PFSK-1 (cell line): ENCODE measurements around the gene CHIT1.

Experiments
- FOXP2 ChIP-seq: optimal IDR thresholded peaks from 2 replicates; pipeline ENCODE3; 2011; ENCODE audit warnings: borderline replicate concordance, control low read depth, inconsistent platforms; ENCODE audit not compliant: insufficient read depth; ENCODE audit errors: extremely low read length, extremely low read depth
- POLR2AphosphoS5 ChIP-seq: IDR thresholded peaks from 2 replicates; pipeline ENCODE4 v1.6.1; 2012; ENCODE audit warnings: low read depth, mild to moderate bottlenecking, control low read depth, low read length, moderate library complexity
- SIN3A ChIP-seq: IDR thresholded peaks from 2 replicates; pipeline ENCODE4 v1.6.1; 2012; ENCODE audit warnings: mild to moderate bottlenecking, low read length, moderate library complexity, borderline replicate concordance; ENCODE audit not compliant: insufficient read depth
- TAF1 ChIP-seq: IDR thresholded peaks from 2 replicates; pipeline ENCODE4 v1.6.1; 2012; ENCODE audit warnings: low read length, control low read depth, borderline replicate concordance; ENCODE audit not compliant: insufficient read depth
- TF ChIP-seq, protein P1 (sequence below), 2 experiments: IDR thresholded peaks; 2 replicates each; pipeline versions ENCODE4 v1.6.1 to v1.8.0; 2011 to 2012; ENCODE audit warnings: low read depth in 2 of 2, low read length in 2 of 2, control low read depth in 1 of 2, inconsistent platforms in 1 of 2, mild to moderate bottlenecking in 1 of 2, moderate library complexity in 1 of 2; ENCODE audit not compliant: insufficient read depth in 1 of 2

Gene CHIT1

DNA sequence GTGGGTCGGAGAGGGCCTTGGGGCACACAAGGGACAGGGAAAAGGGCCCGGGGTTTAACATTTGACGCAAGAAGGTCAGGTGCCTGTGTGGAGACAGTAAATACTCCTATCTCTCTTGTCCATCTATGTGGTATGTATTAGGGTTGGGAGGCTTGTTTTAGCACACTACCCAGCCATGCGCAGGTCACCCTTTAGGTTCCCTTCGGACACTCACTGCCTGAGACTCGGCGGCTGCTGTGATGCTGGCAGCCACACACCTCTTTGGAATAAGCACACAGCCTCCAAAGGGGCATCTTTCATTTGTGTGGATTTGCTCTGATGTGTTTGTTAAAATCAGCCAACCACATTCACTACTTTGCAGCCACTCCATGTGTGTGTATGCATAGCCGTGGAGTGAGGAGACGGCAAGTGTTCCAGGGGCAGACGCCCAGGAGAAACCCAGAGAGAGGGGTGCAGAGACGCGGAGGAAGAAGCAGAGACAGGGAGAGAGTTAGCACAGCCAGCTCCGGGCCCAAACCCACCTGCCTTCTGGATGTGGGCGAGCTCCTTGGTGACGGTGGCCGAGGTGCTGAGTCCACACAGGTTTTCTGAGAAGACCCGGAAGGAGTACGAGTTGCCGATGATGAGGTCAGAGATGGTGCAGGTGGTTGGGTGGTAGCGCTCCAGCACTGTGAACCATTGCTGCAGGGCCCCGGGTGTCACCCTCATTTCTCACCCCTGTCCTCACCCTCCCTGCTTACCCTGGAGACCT is 59.5 kb downstream of the CHIT1 start:
- TF ChIP-seq FOXP2 (no peak), POLR2AphosphoS5 (no peak)

DNA sequence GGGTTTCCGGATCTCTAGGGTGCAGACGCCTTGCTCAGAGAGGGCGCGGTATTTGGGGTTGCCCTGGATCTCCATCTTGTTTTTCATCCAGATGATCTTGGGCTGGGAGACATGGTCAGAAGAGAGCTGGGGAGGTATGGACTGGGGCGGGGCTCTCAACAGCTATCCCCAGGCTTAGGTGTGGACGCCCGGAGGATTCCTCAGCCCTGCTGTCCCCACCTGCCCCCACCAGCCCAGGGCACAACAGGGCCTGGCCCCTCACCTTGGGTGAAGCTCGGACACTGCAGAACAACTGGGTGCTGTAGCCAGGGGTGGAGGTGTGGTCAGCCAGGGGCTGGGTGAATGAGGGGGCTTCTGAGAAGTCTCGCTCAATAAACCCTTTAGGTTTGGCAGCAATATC is 60.5 kb downstream of the CHIT1 start:
- TF ChIP-seq, protein P1, sequence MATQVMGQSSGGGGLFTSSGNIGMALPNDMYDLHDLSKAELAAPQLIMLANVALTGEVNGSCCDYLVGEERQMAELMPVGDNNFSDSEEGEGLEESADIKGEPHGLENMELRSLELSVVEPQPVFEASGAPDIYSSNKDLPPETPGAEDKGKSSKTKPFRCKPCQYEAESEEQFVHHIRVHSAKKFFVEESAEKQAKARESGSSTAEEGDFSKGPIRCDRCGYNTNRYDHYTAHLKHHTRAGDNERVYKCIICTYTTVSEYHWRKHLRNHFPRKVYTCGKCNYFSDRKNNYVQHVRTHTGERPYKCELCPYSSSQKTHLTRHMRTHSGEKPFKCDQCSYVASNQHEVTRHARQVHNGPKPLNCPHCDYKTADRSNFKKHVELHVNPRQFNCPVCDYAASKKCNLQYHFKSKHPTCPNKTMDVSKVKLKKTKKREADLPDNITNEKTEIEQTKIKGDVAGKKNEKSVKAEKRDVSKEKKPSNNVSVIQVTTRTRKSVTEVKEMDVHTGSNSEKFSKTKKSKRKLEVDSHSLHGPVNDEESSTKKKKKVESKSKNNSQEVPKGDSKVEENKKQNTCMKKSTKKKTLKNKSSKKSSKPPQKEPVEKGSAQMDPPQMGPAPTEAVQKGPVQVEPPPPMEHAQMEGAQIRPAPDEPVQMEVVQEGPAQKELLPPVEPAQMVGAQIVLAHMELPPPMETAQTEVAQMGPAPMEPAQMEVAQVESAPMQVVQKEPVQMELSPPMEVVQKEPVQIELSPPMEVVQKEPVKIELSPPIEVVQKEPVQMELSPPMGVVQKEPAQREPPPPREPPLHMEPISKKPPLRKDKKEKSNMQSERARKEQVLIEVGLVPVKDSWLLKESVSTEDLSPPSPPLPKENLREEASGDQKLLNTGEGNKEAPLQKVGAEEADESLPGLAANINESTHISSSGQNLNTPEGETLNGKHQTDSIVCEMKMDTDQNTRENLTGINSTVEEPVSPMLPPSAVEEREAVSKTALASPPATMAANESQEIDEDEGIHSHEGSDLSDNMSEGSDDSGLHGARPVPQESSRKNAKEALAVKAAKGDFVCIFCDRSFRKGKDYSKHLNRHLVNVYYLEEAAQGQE (IDR thresholded peaks at IDR 0.05; ENCODE audit: insufficient read depth in 1 of 2, low read depth in 2 of 2, low read length in 2 of 2): no peak
- TF ChIP-seq TAF1 (no peak), SIN3A (no peak), FOXP2 (no peak), POLR2AphosphoS5 (no peak)

DNA sequence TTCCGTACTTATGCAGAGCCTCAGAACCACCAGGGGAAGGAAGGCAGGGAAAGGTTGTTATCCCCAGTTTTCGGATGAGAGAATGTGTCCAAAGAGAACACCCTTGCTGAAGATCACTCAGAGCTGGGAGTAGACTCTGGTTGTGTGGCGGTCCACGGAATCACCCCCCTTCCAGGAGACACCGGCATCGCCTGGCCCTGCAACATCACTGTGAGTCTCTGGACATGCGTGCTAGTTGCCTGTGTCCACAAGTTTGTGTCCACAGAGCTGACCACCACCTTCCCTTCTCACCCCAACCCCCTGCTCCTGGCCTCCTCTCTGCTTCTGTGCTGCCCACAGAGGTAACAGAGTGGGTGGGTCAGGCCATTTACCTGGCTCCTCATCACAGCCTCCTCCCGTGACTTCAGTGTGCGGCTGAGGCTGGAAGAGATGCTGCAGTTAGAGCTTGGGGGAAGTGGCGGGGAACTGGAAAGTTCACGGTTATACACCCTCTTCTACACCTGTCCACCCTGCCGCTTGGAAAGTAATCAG is 61.2 kb downstream of the CHIT1 start:
- TF ChIP-seq SIN3A (no peak), TAF1 (no peak), POLR2AphosphoS5 (no peak), FOXP2 (no peak)
- TF ChIP-seq, protein P1 (IDR thresholded peaks at IDR 0.05; ENCODE audit: insufficient read depth in 1 of 2, low read depth in 2 of 2, low read length in 2 of 2): no peak

DNA sequence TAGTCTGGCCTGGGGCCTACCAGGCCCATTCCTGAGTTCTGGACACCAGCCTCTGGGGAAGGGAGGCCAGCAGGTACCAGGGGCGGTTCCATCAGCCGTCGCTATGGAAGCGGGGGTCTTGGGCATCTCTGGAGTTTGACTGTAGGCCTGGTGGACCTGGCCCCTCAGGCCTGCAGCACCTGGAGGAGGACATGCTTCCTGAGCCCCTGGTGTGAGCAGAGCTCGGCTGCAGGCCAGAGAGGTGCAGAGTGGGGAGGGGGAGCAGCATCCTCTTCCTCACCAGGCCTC is 61.6 kb downstream of the CHIT1 start:
- TF ChIP-seq TAF1: no peak
- no peak for TF ChIP-seq SIN3A
- no peak for TF ChIP-seq FOXP2
- TF ChIP-seq POLR2AphosphoS5: no peak
- TF ChIP-seq, protein P1 (IDR thresholded peaks at IDR 0.05; ENCODE audit: insufficient read depth in 1 of 2, low read depth in 2 of 2, low read length in 2 of 2): no peak

DNA sequence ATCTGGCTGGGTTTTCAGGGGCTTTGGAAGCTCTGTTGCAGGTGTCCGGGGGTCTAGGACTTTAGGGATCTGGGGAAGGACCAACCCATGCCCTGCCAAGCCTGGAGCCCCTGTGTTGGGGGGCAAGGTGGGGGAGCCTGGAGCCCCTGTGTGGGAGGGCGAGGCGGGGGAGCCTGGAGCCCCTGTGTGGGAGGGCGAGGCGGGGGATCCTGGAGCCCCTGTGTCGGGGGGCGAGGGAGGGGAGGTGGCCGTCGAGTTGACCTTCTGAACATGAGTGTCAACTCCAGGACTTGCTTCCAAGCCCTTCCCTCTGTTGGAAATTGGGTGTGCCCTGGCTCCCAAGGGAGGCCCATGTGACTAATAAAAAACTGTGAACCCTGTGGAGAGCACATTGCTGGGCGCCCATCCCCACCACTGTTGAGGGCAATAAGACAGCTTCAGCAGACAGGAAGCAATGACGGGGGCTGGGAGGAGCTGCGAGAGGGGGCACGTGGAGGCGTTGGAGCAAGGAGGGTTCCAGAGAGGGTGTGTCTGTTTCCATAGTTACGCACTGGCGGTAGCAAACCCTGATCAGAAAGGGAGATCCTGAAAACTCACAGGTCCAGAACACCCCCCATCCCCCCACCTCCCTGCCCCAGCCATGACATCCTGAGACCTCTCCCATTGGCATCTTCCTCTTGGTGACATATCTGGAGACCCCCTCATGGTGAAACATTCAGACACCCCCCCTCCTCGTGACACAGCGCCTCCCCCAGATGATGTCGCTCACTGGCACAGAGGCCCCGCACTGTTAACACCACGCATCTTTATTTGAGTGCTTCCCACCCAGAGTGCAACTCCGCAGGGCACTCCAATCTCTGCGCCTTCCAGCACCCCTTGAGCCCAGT is 62.2 kb downstream of the CHIT1 start:
- no peak for TF ChIP-seq TAF1
- TF ChIP-seq, protein P1 (IDR thresholded peaks at IDR 0.05; ENCODE audit: insufficient read depth in 1 of 2, low read depth in 2 of 2, low read length in 2 of 2): no peak
- TF ChIP-seq SIN3A: no peak
- TF ChIP-seq POLR2AphosphoS5: no peak
- no peak for TF ChIP-seq FOXP2
